Activated CD4-positive, alpha-beta T cell treated with anti-CD3 and anti-CD28 coated beads, Interleukin-2, amount 50 U/mL, for 24 hours (primary cell): ENCODE data around the gene LACTBL1.

Experiments
- DNase-seq, 2 donors: peaks; one replicate each; pipeline ENCODE4 v3.0.0-alpha.2; 2020; ENCODE audit warnings: low read depth in 1 of 2, low spot score in 1 of 2

Gene LACTBL1

GRCh38 chr1:22944346-22945055 is 28.2 kb downstream of the LACTBL1 start:
- no peak for DNase-seq

- DNase-seq, result no peak
Measured at GRCh38 chr1:22941257-22941656, 31.4 kb downstream of the LACTBL1 start.

- no peak for DNase-seq
Measured at GRCh38 chr1:22936681-22937080, 36.0 kb downstream of the LACTBL1 start.

GRCh38 chr1:22935433-22935832 is 37.2 kb downstream of the LACTBL1 start:
- DNase-seq, result no peak

GRCh38 chr1:22932803-22933470 is 39.7 kb downstream of the LACTBL1 start:
- DNase-seq, result no peak

GRCh38 chr1:22930240-22930912 is 42.3 kb downstream of the LACTBL1 start:
- DNase-seq, result no peak

GRCh38 chr1:22925111-22925510 is 47.6 kb downstream of the LACTBL1 start:
- no peak for DNase-seq

GRCh38 chr1:22922640-22923039 is 50.0 kb downstream of the LACTBL1 start:
- DNase-seq, result no peak

GRCh38 chr1:22921452-22922126 is 51.1 kb downstream of the LACTBL1 start:
- no peak for DNase-seq

- no peak for DNase-seq
Measured at GRCh38 chr1:22920734-22921451, 51.8 kb downstream of the LACTBL1 start.

GRCh38 chr1:22920026-22920733 is 52.5 kb downstream of the LACTBL1 start:
- no peak for DNase-seq

- DNase-seq, result no peak
Measured at GRCh38 chr1:22919341-22920025, 53.2 kb downstream of the LACTBL1 start.

- no peak for DNase-seq
Measured at GRCh38 chr1:22918644-22919043, 54.0 kb downstream of the LACTBL1 start.

- DNase-seq, result no peak
Measured at GRCh38 chr1:22917989-22918388, 54.7 kb downstream of the LACTBL1 start.

GRCh38 chr1:22916471-22916820 is 56.2 kb downstream of the LACTBL1 start:
- DNase-seq, result no peak

- no peak for DNase-seq
Measured at GRCh38 chr1:22915816-22916470, 56.7 kb downstream of the LACTBL1 start.

- no peak for DNase-seq
Measured at GRCh38 chr1:22915231-22915630, 57.4 kb downstream of the LACTBL1 start.

GRCh38 chr1:22914633-22915217 is 57.9 kb downstream of the LACTBL1 start:
- DNase-seq, result no peak

GRCh38 chr1:22914156-22914555 is 58.5 kb downstream of the LACTBL1 start:
- no peak for DNase-seq
